DMS 273 treated with DMSO at 0.1 percent for 48 hours (cell line): ENCODE results near the gene ZC2HC1C.
A peak's percentile ranks its signal among the peaks of the same experiment; 100 is the strongest.
"Not testable (repeated sequence)": the region's sequence is repeated elsewhere in the genome, so short reads cannot be mapped to it uniquely, and the experiment has no call there.

Experiments
- DNase-seq: peaks from one replicate; lab custom pipeline; 2025; lab: John Stamatoyannopoulos, UW

ZC2HC1C gene

GRCh38 chr14:75094896-75095295, 25.5 kb downstream of the ZC2HC1C start:
- DNase-seq = no peak

DNA sequence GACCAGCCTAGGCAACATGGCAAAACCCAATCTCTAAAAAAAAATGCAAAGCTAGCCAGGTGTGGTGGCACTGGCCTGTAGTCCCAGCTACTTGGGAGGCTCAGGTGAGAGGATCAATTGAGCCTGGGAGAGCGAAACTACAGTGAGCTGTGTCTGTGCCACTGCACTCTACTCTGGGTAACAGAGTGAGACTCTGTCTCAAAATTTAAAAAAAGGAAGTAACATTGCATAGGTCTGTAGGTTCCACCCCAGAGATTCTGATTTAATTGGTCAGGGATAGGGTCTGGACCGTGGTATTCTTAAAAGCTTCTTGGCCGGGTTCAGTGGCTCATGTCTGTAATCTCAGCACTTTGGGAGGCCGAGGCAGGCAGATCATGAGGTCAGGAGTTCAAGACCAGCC, 26.2 kb downstream of the ZC2HC1C start:
- no peak for DNase-seq

GRCh38 chr14:75096959-75097358, 27.5 kb downstream of the ZC2HC1C start:
- no peak for DNase-seq

- no peak for DNase-seq
Measured at GRCh38 chr14:75098212-75098611, 28.8 kb downstream of the ZC2HC1C start.

GRCh38 chr14:75098682-75099081, 29.2 kb downstream of the ZC2HC1C start:
- DNase-seq = no peak

DNA sequence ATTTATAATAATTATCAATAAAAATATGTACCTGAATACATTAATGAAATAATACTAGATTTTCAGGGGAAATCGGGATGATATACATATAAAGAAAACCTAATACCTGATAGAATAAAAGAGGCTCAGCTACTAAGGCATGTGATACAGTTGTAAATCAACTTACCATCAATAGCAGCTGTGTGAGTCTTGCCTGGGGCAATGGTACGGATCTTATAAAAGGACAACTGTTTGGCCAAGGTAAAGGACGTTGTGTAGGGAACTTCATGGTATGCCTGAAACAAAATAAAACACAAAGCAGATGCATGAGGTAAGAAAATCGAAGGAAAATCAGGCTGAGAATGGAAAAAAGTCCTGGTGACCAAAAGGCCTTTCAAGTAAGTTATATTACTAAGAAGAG, 32.0 kb downstream of the ZC2HC1C start:
- no peak for DNase-seq

DNA sequence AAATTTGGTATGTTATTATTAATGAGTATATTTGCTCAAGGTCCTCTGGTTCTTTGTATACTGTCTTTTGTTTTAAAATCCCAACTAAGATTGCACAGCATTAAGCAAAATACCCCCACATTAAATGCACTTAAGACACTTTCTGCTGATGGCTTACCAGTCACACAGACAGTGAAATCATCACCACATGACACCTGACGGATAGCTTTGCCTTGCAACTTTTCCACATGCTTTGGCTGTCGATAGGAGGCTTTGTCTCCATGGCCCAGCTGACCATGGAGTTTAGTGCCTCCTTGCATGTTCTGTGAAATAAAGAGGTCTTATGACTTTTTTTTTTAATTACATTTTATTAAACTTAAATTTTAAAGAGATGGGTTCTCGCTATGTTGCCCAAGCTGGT, 37.7 kb downstream of the ZC2HC1C start:
- no peak for DNase-seq

- DNase-seq = no peak
Measured at GRCh38 chr14:75109877-75110276, 40.4 kb downstream of the ZC2HC1C start.

DNA sequence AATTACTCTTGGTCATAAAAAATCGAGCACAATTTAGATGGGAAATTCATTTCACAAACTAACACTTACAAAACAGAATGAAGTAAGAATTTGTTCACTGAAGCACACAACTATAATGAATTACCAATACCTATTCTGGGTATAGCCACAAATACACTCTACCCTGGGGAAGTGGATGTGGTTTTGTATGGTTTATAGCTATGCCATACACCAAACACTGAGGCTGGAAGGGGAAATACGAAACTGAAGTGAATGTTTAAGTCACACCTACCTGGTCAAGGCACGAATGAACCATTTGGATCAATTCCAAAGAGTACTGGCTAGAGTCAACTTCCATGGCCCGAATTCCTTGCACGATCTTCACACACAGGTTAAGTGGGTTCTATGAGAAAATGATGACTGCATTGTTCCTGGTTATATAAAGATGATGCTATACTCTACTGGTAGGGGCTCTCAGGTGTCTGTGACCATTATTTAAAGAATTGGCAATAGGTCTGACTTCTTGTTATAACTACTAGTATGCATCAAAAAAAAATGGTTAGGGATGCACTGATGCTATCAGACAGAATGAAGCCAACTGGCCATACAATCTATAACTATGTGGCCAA, 44.6 kb downstream of the ZC2HC1C start:
- no peak for DNase-seq

- no peak for DNase-seq
Measured at GRCh38 chr14:75119056-75119455, 49.6 kb downstream of the ZC2HC1C start.

GRCh38 chr14:75120541-75121291, 51.3 kb downstream of the ZC2HC1C start:
- no peak for DNase-seq

- no peak for DNase-seq
Measured at GRCh38 chr14:75121552-75121951, 52.1 kb downstream of the ZC2HC1C start.

DNA sequence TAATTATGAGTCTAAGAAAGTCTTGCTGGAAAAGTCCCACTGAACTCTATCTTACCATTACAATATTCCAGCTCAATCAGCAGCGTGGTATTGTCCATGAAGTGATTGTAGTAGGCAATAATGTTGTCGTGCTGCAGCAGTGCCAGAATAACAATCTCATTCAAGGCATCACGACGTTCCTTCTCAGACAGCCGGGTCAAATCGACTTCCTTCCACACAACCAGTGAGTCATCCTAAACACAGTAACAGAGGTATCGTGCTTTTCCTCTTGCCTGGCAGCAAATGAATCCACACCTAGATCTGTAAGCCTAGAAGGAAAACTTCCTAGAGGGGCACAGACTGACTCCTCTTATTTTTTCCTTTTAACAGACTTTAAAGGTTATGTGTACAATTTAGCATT, 54.5 kb downstream of the ZC2HC1C start:
- no peak for DNase-seq

- DNase-seq = no peak
Measured at GRCh38 chr14:75125617-75126016, 56.2 kb downstream of the ZC2HC1C start.

GRCh38 chr14:75126121-75126544, 56.7 kb downstream of the ZC2HC1C start:
- no peak for DNase-seq

GRCh38 chr14:75126679-75127473, 57.4 kb downstream of the ZC2HC1C start, which contains the start of gene NEK9:
NEK9 (minus strand) TSS chr14:75127048; CDS start chr14:75126921, 127 bp downstream.
- DNase-seq = peak; percentile 51

DNA sequence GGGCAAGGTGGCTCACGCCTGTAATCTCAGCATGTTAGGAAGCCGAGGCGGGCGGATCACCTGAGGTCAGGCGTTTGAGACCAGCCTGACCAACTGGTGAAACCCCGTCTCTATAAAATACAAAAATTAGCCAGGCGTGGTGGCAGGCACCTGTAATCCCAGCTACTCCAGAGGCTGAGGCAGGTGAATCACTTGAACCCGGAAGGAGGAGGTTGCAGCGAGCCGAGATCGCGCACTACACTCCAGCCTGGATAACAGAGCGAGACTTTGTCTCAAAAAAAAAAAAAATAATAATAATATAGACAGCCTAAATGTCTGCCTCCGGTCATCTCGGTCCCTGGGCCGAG, 58.0 kb downstream of the ZC2HC1C start:
- DNase-seq = not testable (repeated sequence)

- no peak for DNase-seq
Measured at GRCh38 chr14:75127903-75128595, 58.6 kb downstream of the ZC2HC1C start.

DNA sequence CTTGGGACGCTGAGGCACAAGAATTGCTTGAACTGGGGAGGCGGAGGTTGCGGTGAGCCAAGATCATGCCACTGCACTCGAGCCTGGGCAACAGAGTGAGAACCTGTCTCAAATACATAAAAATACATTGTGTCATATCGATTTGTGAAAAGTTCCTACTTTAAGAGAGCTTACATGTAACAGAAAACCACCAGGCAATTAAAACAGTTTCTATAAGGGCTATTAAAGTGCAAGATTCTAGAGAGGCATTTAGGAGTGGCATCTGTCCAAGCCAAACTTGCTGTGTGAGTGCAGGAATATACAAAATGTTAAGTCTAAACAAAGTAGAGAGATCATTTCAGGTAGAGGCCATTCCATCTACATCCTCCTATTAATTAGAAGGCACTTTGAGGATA, 59.2 kb downstream of the ZC2HC1C start:
- no peak for DNase-seq
